HG02588 (cell line): Measurements from ENCODE around the gene LRRC8A.
"Not testable (repeated sequence)": the region's sequence is repeated elsewhere in the genome, so short reads cannot be mapped to it uniquely, and the experiment has no call there.

Experiments used
- ATAC-seq: cut with Tn5 transposase; IDR thresholded peaks from one replicate; pipeline ENCODE4 v1.9.1; 2021; ENCODE audit warnings: mild to moderate bottlenecking, moderate library complexity; ENCODE audit not compliant: unreplicated experiment

LRRC8A gene

DNA sequence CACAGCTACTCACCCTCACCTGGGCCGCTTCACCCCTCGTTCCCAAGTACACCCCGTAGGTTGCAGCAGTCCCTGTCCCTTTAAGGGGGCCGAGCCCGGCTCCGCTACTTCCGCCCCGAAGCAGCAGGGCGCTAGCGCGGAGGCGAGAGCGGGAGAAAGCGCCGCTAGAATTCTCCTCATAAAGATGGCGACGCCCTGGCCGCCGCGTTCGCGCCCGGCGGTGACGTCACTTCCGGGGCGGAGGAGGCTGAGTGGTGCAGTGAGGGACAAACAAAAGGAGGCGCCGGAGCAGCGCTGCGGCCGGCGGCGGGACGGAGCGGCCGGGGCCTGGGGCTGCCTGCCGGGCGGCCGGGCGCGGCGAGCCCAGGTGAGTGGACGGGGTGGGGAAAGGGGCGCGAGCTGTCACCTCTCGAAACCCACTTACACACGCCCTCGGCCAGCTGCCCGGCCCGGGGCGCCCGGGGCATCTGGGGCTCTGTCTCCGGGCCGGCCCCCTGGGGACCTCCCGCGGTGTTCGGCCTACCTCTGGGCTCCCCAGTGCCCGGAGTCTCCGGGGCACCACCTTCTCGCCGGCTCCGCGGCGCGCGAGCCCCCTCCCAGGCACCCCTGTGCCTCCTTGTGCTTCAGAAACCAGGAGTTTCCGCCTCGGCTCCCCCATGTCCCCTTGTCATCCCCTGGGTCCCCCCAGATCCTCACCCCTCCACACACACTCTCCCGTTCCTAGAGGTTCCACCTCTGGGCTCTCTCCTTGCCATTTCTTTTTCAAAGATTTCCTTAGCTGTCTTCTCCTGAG lies at the start of gene LRRC8A, which contains the start of gene KYAT1:
Gene LRRC8A (plus strand): TSS at position 250 of the 793 bp plus-strand sequence. CDS start 25,032 bp downstream, outside the sequence.
Gene KYAT1 (minus strand): TSS at position 67 of the 793 bp plus-strand sequence. CDS start 36,545 bp downstream, outside the sequence.
- peak; percentile 85 for ATAC-seq

DNA sequence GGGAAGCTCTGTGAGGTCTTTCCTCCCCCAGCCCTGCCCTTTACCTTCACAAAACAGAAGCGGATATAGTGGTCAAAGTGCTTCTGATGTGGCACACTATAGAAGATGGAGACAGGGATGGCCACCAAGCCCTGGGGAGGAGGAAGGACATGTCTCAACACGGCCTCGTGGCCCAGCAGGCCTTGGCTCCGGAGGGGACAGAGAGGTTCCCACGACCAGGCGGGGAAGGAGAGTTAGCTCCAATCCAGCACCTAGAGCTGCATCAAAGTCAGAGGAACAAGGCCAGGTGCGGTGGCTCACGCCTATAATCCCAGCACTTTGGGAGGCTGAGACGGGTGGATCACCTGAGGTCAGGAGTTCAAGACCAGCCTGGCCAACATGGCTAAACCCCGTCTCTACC lies 48.2 kb upstream of the LRRC8A start:
- ATAC-seq: no peak

DNA sequence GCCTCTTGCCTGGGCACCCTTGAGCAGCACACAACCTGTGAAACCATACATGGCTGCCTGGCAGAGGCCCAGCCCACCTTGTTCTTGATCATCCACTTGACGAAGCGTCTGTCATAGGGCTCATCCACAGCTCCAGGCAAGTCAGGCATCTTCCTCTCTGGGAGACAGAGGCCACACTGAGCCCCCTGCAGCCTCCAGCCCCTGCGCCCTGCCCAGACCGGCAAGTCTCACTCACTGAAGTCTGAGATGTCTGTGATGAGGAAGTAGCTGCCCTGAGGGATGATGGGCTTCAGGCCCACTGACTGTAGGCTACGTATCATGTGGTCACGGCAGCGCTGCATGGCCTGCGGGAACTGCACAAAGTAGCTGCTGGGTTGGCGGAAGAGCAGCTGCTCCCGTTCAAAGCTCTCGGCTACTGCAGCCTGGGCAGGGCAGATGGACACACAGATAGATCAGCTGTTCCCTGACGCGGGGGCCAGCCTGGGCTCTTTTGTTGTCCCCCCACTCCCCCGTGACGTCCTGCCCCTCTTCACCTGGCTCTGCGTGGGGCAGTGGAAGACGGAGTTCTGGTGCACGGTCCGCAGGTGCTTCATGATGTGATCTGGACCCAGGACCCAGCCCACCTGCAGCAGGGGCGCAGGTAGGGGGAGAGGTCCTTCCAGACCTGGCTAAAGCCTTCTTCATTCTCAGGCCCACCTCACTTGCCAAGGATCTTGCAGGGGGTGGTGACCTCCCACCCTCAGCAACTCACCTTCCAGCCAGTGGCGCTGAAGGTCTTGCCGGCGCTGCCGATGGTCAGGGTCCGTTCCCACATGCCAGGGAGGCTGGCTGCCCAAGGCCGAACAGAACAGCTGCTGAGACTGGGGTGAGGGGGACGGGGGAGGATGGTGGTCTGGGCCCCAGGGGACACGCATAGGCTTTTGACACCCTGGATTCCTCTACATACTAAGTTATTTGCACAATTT lies 46.4 kb upstream of the LRRC8A start:
- no peak for ATAC-seq

DNA sequence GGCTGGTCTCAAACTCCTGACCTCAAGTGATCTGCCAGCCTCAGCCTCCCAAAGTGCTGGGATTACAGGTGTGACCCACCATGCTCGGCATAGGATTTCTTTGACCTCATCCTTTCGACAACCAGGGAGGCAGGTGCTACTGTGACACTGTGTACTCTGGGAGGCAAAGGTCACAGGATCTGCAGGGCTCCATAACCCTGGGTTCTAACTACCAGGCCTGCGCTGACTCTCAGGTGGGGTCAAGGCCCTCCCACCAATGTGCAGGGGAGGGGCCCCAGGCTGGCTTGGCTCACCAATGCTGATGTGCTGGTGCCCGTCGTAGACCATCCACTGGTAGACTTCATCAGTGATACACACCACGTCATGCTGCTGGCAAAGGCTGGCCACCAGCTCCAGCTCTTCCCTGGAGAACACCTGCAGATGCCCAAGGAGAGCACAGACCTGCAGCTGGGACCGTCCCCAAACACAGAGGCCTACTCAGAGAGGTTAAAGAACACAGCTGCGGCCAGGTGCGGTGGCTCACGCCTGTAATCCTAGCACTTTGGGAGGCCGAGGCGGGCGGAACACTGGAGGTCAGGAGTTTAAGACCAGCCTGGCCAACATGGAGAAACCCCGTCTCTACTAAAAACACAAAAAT lies 45.3 kb upstream of the LRRC8A start:
- ATAC-seq: no peak

DNA sequence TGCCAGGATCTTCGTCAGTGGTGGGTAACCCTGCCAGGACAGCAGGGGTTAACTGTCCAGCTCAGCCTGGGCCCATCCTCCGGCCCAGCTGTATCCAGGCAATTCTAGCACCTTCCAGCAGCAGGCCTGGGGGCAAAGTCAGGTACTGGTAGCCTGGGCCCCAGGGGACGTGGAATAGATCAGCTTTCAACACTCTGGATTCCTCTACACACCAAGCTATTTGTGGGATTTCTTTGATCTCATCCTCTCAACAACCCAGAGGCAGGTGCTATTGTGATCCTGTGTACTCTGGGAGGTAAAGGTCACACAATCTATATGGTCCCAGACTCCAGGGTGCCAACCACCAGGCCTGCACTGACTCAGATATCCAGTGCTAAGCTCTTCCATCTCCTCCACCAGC lies 43.6 kb upstream of the LRRC8A start:
- no peak for ATAC-seq

DNA sequence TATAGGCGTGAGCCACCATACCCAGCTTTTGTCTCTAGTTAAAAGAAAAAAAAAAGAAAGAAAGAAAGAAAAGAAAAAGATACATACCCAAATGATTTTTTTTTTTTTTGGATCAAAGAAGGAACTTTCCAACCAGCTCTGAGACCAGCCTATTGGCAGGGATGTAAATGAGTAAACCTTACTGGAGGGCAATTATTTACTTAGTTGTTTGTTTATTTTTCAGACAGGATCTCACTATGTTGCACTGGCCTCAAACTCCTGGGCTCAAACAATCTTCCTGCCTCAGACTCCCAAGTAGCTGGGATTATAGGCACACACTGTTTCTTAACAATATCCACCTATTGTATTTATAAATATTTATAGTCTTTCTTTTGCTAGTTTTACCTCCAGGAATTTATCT lies 41.4 kb upstream of the LRRC8A start:
- no peak for ATAC-seq

DNA sequence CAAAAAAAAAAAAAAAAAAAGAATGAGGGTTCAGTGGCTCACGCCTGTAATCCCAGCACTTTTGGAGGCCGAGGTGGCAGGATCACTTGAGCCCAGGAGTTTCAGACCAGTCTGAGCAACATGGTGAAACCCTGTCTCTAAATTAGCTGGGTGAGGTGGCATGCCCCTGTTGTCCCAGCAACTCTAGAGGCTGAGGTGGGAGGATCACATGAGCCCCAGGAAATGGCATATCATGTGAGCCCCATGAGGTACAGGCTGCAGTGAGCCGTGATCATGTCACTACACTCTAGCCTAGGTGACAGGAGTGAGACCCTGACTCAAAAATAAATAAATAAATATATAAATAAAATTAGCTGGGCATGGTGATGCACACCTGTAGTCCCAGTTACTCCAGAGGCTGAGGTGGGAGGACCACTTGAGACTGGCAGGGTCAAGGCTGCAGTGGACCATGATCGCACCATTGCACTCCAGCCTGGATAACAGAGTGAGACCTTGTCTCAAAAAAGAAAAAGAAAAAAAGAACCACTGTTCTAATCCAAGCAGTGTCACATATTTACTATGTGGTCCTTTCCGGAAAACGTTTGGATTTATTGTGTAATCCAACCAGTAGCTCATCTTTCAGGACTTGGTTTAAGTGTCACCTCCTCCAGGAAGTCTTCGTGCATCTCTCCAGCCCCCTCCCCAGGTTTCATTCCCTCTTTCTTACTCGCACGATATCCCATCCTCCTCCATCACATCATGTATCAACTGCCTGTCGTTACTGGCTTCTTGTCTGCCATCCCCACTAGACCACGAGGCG lies 40.0 kb upstream of the LRRC8A start:
- no peak for ATAC-seq

DNA sequence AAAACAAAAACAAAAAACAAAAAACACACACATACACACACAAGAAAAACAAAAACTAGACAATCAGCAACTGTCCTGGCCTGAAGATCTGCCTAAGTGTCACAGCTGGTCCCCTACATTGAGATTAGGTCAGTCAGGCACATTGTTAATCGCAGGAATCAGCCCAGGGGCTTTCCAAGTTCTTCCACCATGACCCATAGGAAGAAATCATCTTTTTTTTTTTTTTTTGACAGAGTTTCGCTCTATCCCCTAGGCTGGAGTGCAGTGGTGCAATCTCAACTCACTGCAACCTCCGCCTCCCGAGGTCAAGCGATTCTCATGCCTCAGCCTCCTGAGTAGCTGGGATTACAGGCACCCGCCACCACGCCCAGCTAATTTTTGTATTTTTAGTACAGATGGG lies 38.8 kb upstream of the LRRC8A start:
- ATAC-seq: not testable (repeated sequence)

DNA sequence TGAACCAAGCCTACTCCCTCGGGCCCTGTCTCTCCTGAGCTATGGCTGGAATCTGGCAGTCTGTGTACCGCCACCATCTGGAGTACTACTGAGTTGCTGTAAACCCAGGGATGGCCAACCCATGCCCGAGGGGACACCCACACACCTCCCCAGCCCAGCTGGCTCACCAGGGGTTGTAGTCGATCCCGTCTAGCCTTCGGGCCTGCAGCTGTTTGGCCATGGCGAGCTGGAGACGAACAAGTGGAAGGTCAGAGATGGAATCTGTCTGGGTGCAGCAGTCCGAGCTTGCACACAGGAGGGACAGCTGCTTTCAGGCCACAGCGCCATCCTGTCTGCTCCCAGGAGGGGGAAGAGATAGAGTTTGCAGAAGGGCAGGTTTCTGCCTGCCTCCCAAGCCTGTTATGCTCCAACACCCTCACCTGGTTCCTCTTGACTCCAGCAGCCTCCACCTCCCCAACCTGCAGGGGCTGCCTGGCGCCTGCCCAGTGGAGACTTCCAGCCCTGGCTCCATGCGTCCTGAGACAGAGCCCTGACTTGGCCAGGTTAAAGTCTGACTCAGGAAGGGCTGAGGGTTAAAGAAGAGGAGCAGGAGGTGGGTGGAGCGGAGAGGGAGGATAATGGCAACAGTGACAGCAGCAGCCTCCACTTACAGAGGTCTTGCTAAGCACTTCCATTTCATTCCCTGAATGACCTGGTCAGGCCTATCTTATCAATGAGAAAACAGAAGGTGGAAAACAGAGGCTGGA lies 36.6 kb upstream of the LRRC8A start:
- no peak for ATAC-seq

DNA sequence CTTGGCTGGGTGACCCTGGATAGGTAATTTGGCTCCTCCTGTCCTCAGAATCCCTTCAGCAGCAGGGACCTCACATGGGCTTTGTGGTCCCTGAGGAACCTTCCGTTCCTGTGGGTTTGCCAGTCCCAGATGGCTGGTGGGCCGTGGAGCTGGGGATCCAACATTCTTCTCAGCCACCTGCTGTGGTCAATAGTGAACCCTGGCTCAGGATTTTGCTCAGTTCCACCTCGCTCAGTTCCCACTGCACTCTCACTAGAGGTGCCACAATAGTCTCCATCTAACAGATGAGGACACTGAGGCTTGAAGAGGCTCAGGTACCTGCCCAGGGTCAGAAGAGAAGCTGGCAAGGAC lies 35.3 kb upstream of the LRRC8A start:
- ATAC-seq: no peak

DNA sequence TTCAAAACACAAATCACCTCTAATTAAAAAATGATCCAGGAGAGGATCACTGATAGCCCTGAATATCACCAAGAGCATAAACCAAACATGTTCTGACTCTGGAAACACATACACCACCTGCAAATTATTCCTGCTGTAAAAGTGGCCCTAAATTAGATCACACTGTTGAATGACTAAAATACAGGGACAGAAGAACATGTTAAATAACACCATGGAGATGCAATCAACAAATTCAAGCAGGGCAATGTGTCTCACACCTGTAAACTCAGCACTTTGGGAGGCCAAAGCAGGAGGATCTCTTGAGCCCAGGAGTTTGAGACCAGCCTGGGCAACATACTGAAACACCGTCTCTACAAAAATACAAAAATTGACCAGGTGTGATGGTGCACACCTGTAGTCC lies 34.1 kb upstream of the LRRC8A start:
- ATAC-seq: no peak

DNA sequence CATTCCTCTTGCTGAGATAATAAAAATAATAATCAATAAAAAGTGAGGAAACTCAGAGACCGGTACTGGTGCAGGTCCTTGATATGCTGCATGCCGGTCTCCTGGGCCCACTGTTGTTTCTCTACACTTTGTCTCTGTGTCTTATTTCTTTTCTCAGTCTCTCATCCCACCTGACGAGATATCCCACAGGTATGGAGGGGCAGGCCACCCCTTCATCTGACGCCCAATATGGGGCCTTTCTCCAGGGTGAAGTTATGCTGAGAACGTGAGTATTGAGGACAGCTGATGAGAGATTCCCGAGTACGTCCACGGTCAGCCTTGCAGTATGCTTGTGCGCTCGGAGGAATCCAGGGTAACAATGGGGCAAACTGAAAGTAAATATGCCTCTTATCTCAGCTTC lies 30.9 kb upstream of the LRRC8A start:
- ATAC-seq: not testable (repeated sequence)

DNA sequence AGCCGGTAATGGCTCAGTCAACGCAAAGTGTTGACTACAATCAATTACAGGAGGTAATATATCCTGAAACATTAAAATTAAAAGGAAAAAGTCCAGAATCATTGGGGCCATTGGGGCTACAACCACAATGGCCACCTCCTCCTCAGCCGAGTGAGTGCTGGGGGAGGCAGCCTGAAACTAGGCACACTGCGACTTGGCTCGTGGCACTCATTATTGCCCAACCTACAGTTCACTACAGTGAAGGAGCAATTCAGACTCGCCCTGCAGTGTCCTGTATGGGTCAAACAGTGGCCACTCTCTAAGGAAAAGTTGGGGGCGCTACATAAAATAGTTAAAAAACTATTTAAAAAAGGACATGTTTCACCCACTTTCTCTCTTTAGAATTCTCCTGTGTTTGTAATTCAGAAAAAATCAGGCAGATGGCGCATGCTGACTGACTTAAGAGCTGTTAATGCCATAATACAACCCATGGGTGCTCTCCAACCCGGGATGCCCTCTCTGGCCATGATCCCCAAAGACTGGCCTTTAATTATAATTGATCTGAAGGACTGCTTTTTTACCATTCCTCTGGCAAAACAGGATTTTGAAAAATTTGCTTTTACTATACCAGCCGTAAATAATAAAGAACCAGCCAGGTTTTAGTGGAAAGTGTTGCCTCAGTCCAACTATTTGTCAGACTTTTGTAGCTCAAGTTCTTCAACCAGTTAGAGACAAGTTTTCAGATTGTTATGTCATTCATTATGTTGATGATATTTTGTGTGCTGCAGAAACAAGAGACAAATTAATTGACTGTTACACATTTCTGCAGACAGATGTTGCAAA lies 29.9 kb upstream of the LRRC8A start:
- not testable (repeated sequence) for ATAC-seq

DNA sequence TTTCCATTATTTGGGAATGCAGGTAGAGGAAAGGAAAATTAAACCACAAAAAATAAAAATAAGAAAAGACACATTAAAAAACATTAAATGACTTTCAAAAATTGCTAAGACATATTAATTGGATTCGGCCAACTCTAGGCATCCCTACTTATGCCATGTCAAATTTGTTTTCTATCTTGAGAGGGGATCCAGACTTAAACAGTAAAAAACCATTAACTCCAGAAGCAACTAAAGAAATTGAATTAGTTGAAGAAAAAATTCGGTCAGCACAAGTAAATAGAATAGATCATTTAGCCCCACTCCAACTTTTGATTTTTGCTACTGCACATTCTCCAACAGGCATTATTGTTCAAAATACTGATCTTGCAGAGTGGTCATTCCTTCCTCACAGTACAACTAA lies 29.3 kb upstream of the LRRC8A start:
- not testable (repeated sequence) for ATAC-seq

DNA sequence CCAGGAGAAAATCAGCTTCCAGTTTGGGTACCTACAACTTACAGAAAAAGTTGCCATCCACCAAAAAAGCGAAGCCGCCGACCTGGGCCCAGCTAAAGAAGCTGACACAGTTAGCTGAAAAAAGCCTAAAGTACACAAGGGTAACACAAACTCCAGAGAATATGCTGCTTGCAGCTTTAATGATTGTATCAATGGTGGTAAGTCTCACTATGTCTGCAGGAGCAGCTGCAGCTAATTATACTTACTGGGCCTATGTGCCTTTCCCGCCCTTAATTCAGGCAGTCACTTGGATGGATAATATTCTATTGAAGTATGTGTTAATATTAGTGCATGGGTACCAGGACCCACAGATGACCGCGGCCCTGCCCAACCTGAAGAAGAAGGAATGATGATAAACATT lies 27.5 kb upstream of the LRRC8A start:
- ATAC-seq: not testable (repeated sequence)

DNA sequence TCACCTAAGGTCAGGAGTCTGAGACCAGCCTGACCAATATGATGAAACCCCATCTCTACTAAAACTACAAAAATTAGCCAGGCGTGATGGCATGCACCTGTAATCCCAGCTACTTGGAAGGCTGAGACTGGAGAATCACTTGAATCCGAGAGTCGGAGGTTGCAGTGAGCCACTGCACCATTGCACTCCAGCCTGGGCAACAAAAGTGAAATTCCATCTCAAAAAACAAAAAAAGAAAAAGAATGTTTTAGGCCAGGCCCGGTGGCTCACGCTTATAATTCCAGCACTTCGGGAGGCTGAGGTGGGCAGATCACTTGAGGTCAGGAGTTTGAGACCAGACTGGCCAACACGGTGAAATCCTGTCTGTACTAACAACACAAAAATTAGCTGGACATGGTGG lies 23.5 kb upstream of the LRRC8A start:
- not testable (repeated sequence) for ATAC-seq

DNA sequence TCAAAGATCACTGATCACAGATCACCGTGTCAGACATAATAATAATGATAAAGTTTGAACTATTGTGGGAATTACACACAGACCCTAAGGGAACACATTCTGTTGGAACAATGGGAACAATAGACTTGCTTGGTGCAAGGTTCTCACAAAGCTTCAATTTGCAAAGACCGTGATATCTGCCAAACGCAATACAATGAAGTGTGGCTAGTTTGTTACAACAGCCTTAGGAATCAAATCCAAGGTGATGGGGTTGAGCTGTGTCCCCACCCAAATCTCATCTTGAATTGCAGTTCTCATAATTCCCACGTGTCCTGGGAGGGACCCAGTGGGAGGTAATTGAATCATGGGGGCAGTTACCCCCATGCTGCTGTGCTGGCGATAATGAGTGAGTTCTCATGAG lies 21.0 kb upstream of the LRRC8A start:
- no peak for ATAC-seq

DNA sequence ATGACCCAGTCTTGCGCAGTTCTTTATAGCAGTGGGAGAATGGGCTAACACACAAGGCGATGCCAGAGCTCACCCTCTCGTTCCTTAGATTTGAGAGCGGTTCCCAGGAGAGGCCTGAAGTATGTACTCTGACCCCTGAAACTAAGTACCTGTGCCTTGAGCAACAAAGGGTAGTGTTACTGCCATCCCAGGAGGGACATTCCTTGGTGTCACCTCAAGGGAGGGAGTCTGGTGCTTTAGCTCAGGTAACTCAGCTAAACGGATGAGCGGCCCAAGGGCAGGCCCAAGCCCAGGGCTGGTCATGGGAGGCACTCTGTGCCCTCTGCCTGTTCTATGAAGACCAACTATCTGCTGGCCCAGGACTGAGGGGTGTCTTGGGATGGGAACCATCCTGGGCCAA lies 20.4 kb upstream of the LRRC8A start:
- no peak for ATAC-seq

DNA sequence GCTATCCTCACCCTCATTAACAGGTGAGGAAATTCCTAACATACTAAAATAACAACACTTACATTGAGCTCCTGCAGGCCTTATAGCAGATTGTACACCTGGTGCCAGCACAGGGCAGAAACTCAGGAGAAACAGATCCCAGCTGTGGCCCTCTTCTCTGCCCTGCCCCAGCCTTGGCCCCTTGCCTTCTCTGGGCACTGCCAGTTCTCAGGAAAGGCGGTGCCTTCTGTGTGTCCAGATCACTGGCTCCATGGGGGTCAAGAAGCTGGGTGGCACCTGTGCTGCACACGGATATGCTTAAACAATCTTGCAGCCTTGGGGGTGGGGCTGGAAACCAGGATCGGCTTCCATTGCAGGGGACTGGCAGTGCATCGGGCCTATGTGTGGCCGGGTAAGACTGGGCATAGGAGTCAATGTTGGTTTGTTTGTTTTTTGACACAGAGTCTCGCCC lies 19.5 kb upstream of the LRRC8A start:
- ATAC-seq: no peak
